Activated B cell treated with CpG ODN at 0.5 μM for 24 hours (primary cell): Measurements from ENCODE around the gene RBM7. TPM values are rescaled to one million over a fixed set of nuclear protein-coding genes. Genes with fewer than 3 reads are reported as not detected.

Source experiments
- ATAC-seq: fragments of 200-7000 bp; cut with Tn5 transposase; one replicate; pipeline ENCODE4 v1.10.0; 2021; ENCODE audit warnings: low read depth, mild to moderate bottlenecking, moderate library complexity
- CTCF ChIA-PET: fragments of 350-600 bp; sonication (Branson Sonifier 250); formaldehyde crosslinking; loops from one replicate; lab custom pipeline; 2021; ENCODE audit warnings: antibody characterized with exemption; lab: Charles Lee
- POLR2A ChIA-PET: fragments of 350-600 bp; sonication (Branson Sonifier 250); formaldehyde crosslinking; loops from one replicate; lab custom pipeline; 2021; ENCODE audit warnings: antibody characterized with exemption; lab: Charles Lee
- DNase-seq: peaks from one replicate; pipeline ENCODE4 v3.0.0; 2022
- H3K27ac Mint-ChIP-seq: one replicate; pipeline ENCODE4 v1.8.0; 2020; ENCODE audit warnings: mixed read lengths
- H3K27me3 Mint-ChIP-seq: one replicate; pipeline ENCODE4 v1.8.0; 2021; ENCODE audit warnings: mixed read lengths
- H3K36me3 Mint-ChIP-seq: one replicate; pipeline ENCODE4 v1.8.0; 2021; ENCODE audit warnings: low read depth, mixed read lengths
- H3K4me1 Mint-ChIP-seq: one replicate; pipeline ENCODE4 v1.8.0; 2021; ENCODE audit warnings: mixed read lengths
- H3K4me3 Mint-ChIP-seq: one replicate; pipeline ENCODE4 v1.8.0; 2020; ENCODE audit warnings: mild to moderate bottlenecking, mixed read lengths
- H3K9me3 Mint-ChIP-seq: one replicate; pipeline ENCODE4 v1.8.0; 2020; ENCODE audit warnings: mixed read lengths
- CTCF ChIP-seq: fragments of 200-600 bp; IDR thresholded peaks from one replicate; pipeline ENCODE4 v1.8.0; 2022; ENCODE audit warnings: antibody characterized with exemption, mild to moderate bottlenecking
- intact Hi-C: fragments of 100-400 bp; cut with micrococcal nuclease; formaldehyde crosslinking; loops from one replicate; pipeline ENCODE4 v1.15.1; 2024
- total RNA-seq: library from RNA; stranded (reverse); gene quantifications from 2 replicates; pipeline ENCODE4 v1.2.3, GENCODE V29; 2022

RBM7 gene
- total RNA-seq, 1 donor from 2014 or later, result 34.1 TPM

- peaks cover 12% of the 10 kb centered on the region for H3K36me3 Mint-ChIP-seq
- ChIA-PET POLR2A (no interaction called here), CTCF (no interaction called here)
- no peak for TF ChIP-seq CTCF
- H3K9me3 Mint-ChIP-seq, result no peaks in the 10 kb centered on the region
- H3K4me3 Mint-ChIP-seq, result no peak overlapping the region
- ATAC-seq (no peak), DNase-seq (no peak)
- no peaks in the 10 kb centered on the region for H3K27me3 Mint-ChIP-seq
- H3K27ac Mint-ChIP-seq, result no peak overlapping the region
- intact Hi-C loops, result no loop called here
- peaks cover 27% of the 10 kb centered on the region for H3K4me1 Mint-ChIP-seq
These were observed 3.5 kb upstream of the RBM7 start for GRCh38 chr11:114396916-114397315.

DNA sequence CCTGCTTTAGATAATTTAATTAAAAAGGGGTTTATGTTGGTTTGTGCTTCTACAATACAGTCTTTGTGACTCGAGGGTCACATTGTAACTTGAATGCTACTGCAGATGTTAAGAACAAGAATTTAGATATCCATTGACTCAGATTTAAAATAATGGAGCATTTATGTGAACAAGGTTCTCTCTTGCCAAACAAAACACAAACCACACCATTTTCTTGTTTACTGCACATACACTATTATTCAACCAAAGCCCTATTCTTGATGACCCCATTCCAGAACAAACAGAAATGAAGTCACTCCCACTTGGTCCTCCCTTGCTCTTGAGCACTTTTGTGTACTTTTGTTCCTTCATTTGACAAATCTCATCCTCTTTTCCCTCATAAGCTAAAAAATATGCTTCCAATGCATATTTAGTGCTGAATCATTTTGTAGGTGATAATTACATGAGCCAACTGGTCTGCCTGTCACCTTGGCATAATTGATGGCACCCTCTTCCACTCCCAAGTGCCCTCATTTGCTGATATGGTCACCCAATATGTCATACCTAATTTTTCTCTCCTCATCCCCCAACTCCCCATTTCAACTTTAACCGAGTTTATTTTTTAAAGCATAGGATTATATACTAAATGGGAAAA, 3.0 kb upstream of the RBM7 start:
- H3K27me3 Mint-ChIP-seq, result no peaks in the 10 kb centered on the region
- DNase-seq (no peak), ATAC-seq (no peak)
- no peak overlapping the region for H3K4me3 Mint-ChIP-seq
- no peak overlapping the region for H3K27ac Mint-ChIP-seq
- peaks cover 15% of the 10 kb centered on the region for H3K36me3 Mint-ChIP-seq
- intact Hi-C loops, result no loop called here
- no peak for TF ChIP-seq CTCF
- ChIA-PET POLR2A (no interaction called here), CTCF (no interaction called here)
- H3K4me1 Mint-ChIP-seq, result peaks cover 30% of the 10 kb centered on the region
- H3K9me3 Mint-ChIP-seq, result no peaks in the 10 kb centered on the region

GRCh38 chr11:114398303-114398920, 2.1 kb upstream of the RBM7 start:
- ChIA-PET CTCF (no interaction called here), POLR2A (interaction anchor here (1.1 kb wide), 1 partner anchor 41 kb away, joined by 3 read pairs; the partner anchor contains the start of gene REXO2)
- Mint-ChIP-seq H3K27me3 (no peaks in the 10 kb centered on the region), H3K36me3 (peaks cover 22% of the 10 kb centered on the region), H3K27ac (no peak overlapping the region), H3K4me1 (peaks cover 35% of the 10 kb centered on the region), H3K9me3 (no peaks in the 10 kb centered on the region), H3K4me3 (peak overlapping the region; percentile 96)
- intact Hi-C loops, result no loop called here
- DNase-seq (no peak), ATAC-seq (no peak)
- no peak for TF ChIP-seq CTCF

DNA sequence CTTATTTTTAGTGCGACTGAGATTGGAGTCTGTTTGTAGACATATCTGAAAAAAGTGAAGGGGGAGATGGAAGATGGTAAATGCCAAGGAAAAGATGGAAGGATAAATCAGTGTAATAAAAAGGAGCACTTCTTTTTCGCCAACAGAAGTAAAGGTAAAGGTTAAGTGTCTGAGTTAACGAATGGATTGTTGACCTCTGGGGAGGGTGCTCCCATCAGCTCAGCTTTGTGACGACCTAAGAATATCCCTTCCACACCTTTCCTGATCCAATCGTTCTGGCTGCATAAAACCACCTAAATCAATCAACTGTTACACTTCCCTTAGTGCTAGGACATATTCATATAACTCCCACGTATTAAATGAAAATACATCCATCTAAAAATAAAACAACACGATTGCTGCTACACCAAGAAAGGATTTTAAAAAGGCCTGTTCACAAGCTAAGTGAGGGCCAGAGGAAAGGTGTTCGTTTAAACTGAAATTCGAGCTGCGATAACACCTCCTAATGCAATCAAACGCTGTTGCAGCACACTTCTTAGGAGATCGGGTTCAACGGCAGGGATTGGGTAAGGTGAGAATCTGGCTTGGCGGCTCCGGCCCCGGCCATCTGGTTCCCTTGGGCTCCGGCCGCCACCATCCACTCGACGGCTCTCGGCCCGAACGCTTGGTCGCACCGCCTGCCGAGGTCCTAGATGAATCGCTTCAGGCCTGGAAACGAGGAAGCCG, 813 bp upstream of the RBM7 start:
- peak overlapping the region; percentile 96 for H3K4me3 Mint-ChIP-seq
- CTCF ChIA-PET, result no interaction called here
- H3K36me3 Mint-ChIP-seq, result peaks cover 26% of the 10 kb centered on the region
- ATAC-seq (peak; percentile 14), DNase-seq (no peak)
- no peaks in the 10 kb centered on the region for H3K27me3 Mint-ChIP-seq
- intact Hi-C loops, result loop anchor here (1.0 to 10.0 kb wide), 7 partner anchors 40 to 1085 kb away; partner anchors contain the start of genes REXO2, TTC12, USP28 and ZW10
- H3K4me1 Mint-ChIP-seq, result peaks cover 45% of the 10 kb centered on the region
- H3K9me3 Mint-ChIP-seq, result no peaks in the 10 kb centered on the region
- POLR2A ChIA-PET, result interaction anchor here (0.7 to 1.8 kb wide), 4 partner anchors 11 to 422 kb away, joined by 3 to 9 read pairs (median 4); partner anchors contain the start of gene REXO2
- peak overlapping the region; percentile 98 for H3K27ac Mint-ChIP-seq
- no peak for TF ChIP-seq CTCF

- Mint-ChIP-seq H3K27me3 (no peaks in the 10 kb centered on the region), H3K4me3 (peak overlapping the region; percentile 96), H3K4me1 (peaks cover 55% of the 10 kb centered on the region), H3K9me3 (no peaks in the 10 kb centered on the region), H3K36me3 (peaks cover 37% of the 10 kb centered on the region), H3K27ac (peak overlapping the region; percentile 98)
- ChIA-PET POLR2A (interaction anchor here (1.0 to 1.8 kb wide), 5 partner anchors 10 to 526 kb away, joined by 3 to 9 read pairs (median 4); partner anchors contain the start of genes REXO2 and USP28), CTCF (no interaction called here)
- ATAC-seq (no peak), DNase-seq (no peak)
- intact Hi-C loops, result loop anchor here (1.0 to 10.0 kb wide), 7 partner anchors 38 to 1087 kb away; partner anchors contain the start of genes REXO2, TTC12, USP28 and ZW10
- no peak for TF ChIP-seq CTCF
These were observed 403 bp downstream of the RBM7 start for GRCh38 chr11:114400915-114401223.
